ENCODE data around the gene TMEM209. TPM values are rescaled to one million over a fixed set of nuclear protein-coding genes. Genes with fewer than 3 reads are reported as not detected.

Gene TMEM209
- total RNA-seq = 8.5 and 9.2 TPM in 2 replicates

DNA sequence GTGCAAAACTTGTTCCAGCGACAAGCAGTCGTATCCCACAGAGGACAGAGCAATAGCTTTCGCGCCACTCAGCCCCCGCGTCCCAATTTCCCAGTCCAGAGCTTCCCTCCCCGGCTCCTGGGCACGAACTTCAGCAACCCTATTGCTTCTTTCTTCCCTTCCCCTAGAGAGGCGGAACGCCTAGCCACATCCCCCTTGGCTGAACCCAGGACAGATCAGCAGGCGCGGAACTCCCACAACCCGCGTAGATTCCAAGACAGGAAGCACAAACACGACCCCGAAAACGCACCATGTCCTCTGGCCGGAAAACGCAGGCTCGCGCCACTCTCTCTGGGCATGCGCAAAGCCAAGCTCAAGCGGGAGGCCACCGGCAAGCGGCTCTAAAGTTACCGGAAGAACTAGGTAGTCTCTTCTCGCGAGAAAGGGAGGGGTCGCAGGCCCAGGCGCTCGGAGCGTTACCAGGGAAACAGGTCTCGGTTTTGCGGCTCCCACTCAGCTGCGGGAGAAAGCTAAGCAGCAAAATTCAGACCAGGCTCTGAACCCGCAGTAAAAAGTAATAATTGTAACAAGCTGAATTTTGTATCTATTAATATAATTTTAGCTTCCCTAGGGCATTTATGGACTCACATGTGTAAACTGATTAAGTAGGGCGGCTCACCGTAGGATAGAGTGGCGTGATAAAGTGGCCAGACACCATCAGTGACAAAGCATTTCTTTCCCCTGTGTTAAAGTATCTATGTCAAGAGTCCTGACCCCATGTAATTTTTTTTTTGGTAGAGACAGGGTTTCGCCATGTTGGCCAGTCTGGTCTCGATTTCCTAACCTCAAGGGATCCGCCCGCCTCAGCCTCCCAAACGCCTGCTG is at the start of gene TMEM209:
Gene TMEM209 (minus strand): TSS at position 323 of the 864 bp plus-strand sequence. CDS start 31 bp downstream, at position 292.

GRCh38 chr7:130207642-130208041 is 2.4 kb upstream of the TMEM209 start, which contains the start of gene SSMEM1:
SSMEM1 (plus strand) TSS chr7:130207860; CDS start chr7:130207911, 51 bp downstream.

Other genes with a start within 250 kb of the TMEM209 start
- gene ZC3HC1, start 154.0 kb downstream of the TMEM209 start, total RNA-seq = 11.7 and 12.8 TPM in 2 replicates
- gene KLHDC10, start 134.9 kb downstream of the TMEM209 start, total RNA-seq = 27.7 and 29.9 TPM in 2 replicates
- 0.09 and 0.14 TPM in 2 replicates for gene SSMEM1, start 2.5 kb upstream of the TMEM209 start, total RNA-seq
- not detected in 2 replicates for gene CPA2, start 61.5 kb upstream of the TMEM209 start, total RNA-seq
- gene CPA4, start 87.8 kb upstream of the TMEM209 start, total RNA-seq = 25.9 and 83.2 TPM in 2 replicates
- not detected in 2 replicates for gene CPA5, start 139.4 kb upstream of the TMEM209 start, total RNA-seq
- 0.09 and 0.28 TPM in 2 replicates for gene CPA1, start 175.1 kb upstream of the TMEM209 start, total RNA-seq
- 6.5 and 7.4 TPM in 2 replicates for gene CEP41, start 235.6 kb upstream of the TMEM209 start, total RNA-seq